Left colon (tissue), 2 donors: ENCODE measurements around the gene RFX1. TPM values are rescaled to one million over a fixed set of nuclear protein-coding genes. Genes with fewer than 3 reads are reported as not detected.
"Not testable (repeated sequence)": the region's sequence is repeated elsewhere in the genome, so short reads cannot be mapped to it uniquely, and the experiment has no call there.

Source experiments
- ATAC-seq: fragments of 200-7000 bp; cut with Tn5 transposase; one replicate; pipeline ENCODE4 v1.9.1; 2020; ENCODE audit warnings: mild to moderate bottlenecking, moderate library complexity
- DNase-seq, 2 donors: peaks; one replicate each; pipeline ENCODE4 v3.0.0-alpha.2; 2020
- intact Hi-C, 2 donors: fragments of 100-400 bp; cut with DNase I in 1 of 2; cut with micrococcal nuclease in 1 of 2; formaldehyde crosslinking; loops; one replicate each; pipeline versions ENCODE4 v1.11.2 to v1.14.0; 2022; cut with DNase I, micrococcal nuclease
- total RNA-seq, 2 donors: library from RNA; stranded (reverse); fragmentation: NEBNext Ultra II Directional; extraction: Animal tissue kit (Norgen Biotek cat#: 25700); gene quantifications; one replicate each; pipeline ENCODE4 v1.2.1, GENCODE V29; 2021
- donor health status: DM: no; HTN: no; CAD: no.
- donor health status: DM: yes; HTN: yes; CAD: no.

The RFX1 gene
- total RNA-seq, 2 donors from 2014 or later, result 11.6 to 12.0 TPM

- intact Hi-C loops, DNase-seq, ATAC-seq: not testable (repeated sequence)
Observed at GRCh38 chr19:13967206-13967605, 38.9 kb downstream of the RFX1 start.

GRCh38 chr19:13966684-13967128 is 39.4 kb downstream of the RFX1 start:
- ATAC-seq (peak; percentile 5), DNase-seq (no peak)
- intact Hi-C loops, result no loop called here

- DNase-seq (no peak), ATAC-seq (no peak)
- intact Hi-C loops, result no loop called here
Observed at GRCh38 chr19:13965926-13966683, 40.0 kb downstream of the RFX1 start.

GRCh38 chr19:13965377-13965896 is 40.7 kb downstream of the RFX1 start:
- no peak for ATAC-seq
- no peak for DNase-seq
- intact Hi-C loops, result no loop called here

- intact Hi-C loops, result no loop called here
- DNase-seq, result no peak
- no peak for ATAC-seq
Observed at GRCh38 chr19:13964776-13965175, 41.3 kb downstream of the RFX1 start.

GRCh38 chr19:13963603-13964105 is 42.5 kb downstream of the RFX1 start:
- no peak for DNase-seq
- ATAC-seq, result no peak
- intact Hi-C loops, result no loop called here

GRCh38 chr19:13962699-13963602 is 43.2 kb downstream of the RFX1 start:
- intact Hi-C loops, result no loop called here
- DNase-seq, result peak in 1 of 2 donors; percentile 22
- peak; percentile 14 for ATAC-seq

GRCh38 chr19:13961826-13962698 is 44.1 kb downstream of the RFX1 start:
- ATAC-seq (no peak), DNase-seq (peak in 1 of 2 donors; percentile 22)
- intact Hi-C loops, result no loop called here

- intact Hi-C loops, result no loop called here
- DNase-seq (no peak), ATAC-seq (peak; percentile 9)
Observed at GRCh38 chr19:13960863-13961784, 45.0 kb downstream of the RFX1 start.

- ATAC-seq, result peak; percentile 27
- intact Hi-C loops, result no loop called here
- DNase-seq, result no peak
Observed at GRCh38 chr19:13959962-13960862, 45.9 kb downstream of the RFX1 start.

GRCh38 chr19:13959141-13959961 is 46.8 kb downstream of the RFX1 start:
- intact Hi-C loops, result no loop called here

GRCh38 chr19:13958043-13958442 is 48.1 kb downstream of the RFX1 start:
- ATAC-seq, result no peak
- intact Hi-C loops, result no loop called here
- DNase-seq, result no peak

More at GRCh38 chr19:13959141-13959961, 46.8 kb downstream of the RFX1 start:
- no peak for DNase-seq
- peak; percentile 12 for ATAC-seq

- DNase-seq (no peak), ATAC-seq (no peak)
- intact Hi-C loops, result no loop called here
Observed at GRCh38 chr19:13957051-13957450, 49.1 kb downstream of the RFX1 start.

- intact Hi-C loops, result no loop called here
- DNase-seq, result peak in 1 of 2 donors; percentile 23
- ATAC-seq, result no peak
Observed at GRCh38 chr19:13956365-13956744, 49.8 kb downstream of the RFX1 start.

- peak in 1 of 2 donors; percentile 19 for DNase-seq
- no peak for ATAC-seq
- intact Hi-C loops, result no loop called here
Observed at GRCh38 chr19:13955662-13956364, 50.3 kb downstream of the RFX1 start.
